SH-SY5Y (cell line): ENCODE results near the gene RAP1GAP.

Experiments used
- GATA2 ChIP-seq: IDR thresholded peaks from 2 replicates; pipeline ENCODE4 v1.6.1; 2011; ENCODE audit warnings: mild to moderate bottlenecking, low read depth, low read length
- GATA3 ChIP-seq: IDR thresholded peaks from 2 replicates; pipeline ENCODE4 v1.6.1; 2011; ENCODE audit warnings: low read depth, mild to moderate bottlenecking, low read length, moderate library complexity

GRCh38 chr1:21550866-21551475, 118.2 kb downstream of the RAP1GAP start:
- TF ChIP-seq GATA3 (no peak), GATA2 (no peak)
